C4-2B (cell line): ENCODE results near the gene CRADD.

Source experiments
- H3K27ac ChIP-seq: fragments of 450-650 bp; 2 replicates; pipeline ENCODE4 v1.5.1; 2017
- ZFX ChIP-seq: fragments of 450-650 bp; IDR thresholded peaks from 2 replicates; pipeline ENCODE4 v1.6.1; 2017
- TF ChIP-seq, protein P1 (sequence below): fragments of 450-650 bp; conservative IDR thresholded peaks from 2 replicates; pipeline ENCODE4 v1.5.1; 2017; ENCODE audit warnings: mild to moderate bottlenecking

Gene CRADD

GRCh38 chr12:93902736-93903562, 225.8 kb downstream of the CRADD start:
- H3K27ac ChIP-seq = no peak overlapping the region
- TF ChIP-seq, protein P1, sequence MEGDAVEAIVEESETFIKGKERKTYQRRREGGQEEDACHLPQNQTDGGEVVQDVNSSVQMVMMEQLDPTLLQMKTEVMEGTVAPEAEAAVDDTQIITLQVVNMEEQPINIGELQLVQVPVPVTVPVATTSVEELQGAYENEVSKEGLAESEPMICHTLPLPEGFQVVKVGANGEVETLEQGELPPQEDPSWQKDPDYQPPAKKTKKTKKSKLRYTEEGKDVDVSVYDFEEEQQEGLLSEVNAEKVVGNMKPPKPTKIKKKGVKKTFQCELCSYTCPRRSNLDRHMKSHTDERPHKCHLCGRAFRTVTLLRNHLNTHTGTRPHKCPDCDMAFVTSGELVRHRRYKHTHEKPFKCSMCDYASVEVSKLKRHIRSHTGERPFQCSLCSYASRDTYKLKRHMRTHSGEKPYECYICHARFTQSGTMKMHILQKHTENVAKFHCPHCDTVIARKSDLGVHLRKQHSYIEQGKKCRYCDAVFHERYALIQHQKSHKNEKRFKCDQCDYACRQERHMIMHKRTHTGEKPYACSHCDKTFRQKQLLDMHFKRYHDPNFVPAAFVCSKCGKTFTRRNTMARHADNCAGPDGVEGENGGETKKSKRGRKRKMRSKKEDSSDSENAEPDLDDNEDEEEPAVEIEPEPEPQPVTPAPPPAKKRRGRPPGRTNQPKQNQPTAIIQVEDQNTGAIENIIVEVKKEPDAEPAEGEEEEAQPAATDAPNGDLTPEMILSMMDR = no peak
- no peak for TF ChIP-seq ZFX

GRCh38 chr12:93904124-93904523, 226.9 kb downstream of the CRADD start:
- H3K27ac ChIP-seq = no peak overlapping the region
- no peak for TF ChIP-seq ZFX
- TF ChIP-seq, protein P1 = no peak

DNA sequence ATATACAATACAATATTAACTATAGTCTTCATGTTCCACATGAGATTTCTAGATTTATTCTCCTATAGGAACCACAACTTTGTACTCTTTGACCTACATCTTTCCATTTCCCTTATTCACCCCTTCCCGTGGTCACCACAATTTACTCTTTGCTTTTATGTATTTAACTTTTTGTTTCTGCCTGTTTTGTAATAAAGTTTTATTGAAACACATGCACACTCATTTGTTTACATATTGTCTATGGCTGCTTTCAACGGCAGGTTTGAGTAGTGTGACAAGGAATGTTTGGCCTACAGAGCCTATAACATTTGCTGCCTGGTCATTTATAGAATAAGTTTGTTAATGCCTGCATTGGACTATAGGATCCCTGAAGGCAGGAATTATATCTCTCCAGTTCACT, 231.1 kb downstream of the CRADD start:
- TF ChIP-seq ZFX = no peak
- TF ChIP-seq, protein P1 = no peak
- no peak overlapping the region for H3K27ac ChIP-seq

DNA sequence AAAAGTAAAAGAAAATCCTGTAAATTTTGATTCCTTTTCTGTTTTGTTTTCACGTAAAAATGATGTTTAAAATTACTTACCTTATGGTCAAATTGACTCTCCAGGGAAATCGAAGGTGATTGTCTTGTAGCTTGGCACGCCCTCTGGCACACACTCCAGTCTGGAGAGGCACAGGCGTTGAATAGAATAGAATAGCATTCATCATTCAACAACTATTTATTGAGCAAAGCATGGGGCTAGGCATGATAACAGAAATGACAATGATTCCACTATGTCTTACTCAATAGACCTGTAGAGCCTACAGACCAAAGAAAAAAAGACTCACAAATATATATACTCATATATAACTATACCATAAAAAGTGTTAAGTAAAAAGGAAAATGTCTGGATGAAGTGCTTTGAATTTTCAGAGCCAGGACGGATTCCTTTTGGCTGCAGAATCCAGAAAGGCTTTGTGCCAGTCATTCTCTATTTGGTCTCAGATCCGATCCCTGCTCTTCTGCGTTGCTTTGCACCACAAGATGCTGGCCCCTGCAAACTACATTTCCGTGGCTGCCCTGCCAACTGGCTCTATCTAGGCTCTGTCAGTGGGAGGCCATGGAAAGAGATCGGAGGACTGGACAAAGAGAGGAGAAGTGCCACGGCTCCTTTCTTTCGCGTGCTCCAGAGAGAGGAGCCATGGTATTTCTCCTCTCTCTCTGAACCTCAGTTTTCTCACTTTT, 231.8 kb downstream of the CRADD start:
- TF ChIP-seq ZFX = no peak
- TF ChIP-seq, protein P1 = no peak

GRCh38 chr12:93911396-93911795, 234.2 kb downstream of the CRADD start:
- H3K27ac ChIP-seq = no peak overlapping the region
- no peak for TF ChIP-seq ZFX
- TF ChIP-seq, protein P1 = no peak

More for the DNA sequence above, 231.8 kb downstream of the CRADD start:
- no peak overlapping the region for H3K27ac ChIP-seq

DNA sequence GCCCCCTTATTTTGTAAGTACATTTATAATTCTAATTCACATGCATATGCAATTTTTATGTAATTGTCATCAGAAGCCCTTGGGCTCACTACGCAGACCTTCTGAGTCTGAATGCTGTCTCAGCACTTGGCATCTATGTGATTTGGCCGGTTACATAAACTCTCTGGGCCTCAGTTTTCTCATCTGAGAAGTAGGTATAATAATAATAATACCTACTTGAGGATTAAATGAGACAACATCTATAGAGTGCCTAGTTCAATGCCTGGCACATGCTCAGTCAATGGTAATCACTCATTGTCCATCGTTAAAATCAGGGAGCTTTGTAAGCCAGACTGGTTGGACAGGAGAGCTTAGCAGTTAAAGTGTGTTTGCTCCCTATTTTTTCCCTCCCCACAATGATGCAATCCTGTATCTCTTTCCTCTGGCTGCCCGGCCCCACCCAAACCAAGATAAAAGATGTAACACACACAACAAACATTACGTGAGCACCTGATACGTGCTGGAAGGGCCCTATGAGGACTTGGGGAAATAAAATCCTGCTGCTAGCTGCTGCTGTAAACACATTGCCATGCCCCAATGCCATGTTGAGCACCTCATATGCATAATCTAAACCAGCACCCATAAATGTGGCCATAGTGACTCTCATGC, 235.0 kb downstream of the CRADD start:
- TF ChIP-seq, protein P1 = no peak
- no peak for TF ChIP-seq ZFX
- H3K27ac ChIP-seq = no peak overlapping the region

GRCh38 chr12:93913845-93914244, 236.7 kb downstream of the CRADD start:
- H3K27ac ChIP-seq = no peak overlapping the region
- TF ChIP-seq, protein P1 = no peak
- no peak for TF ChIP-seq ZFX
